Glomerular endothelial cell (primary cell): ENCODE measurements around the gene PTPN20. TPM values are rescaled to one million over a fixed set of nuclear protein-coding genes. Genes with fewer than 3 reads are reported as not detected.

Experiments
- DNase-seq: peaks from one replicate; pipeline ENCODE4 v3.0.0-alpha.2; 2011; ENCODE audit warnings: low read depth, low spot score; ENCODE audit errors: extremely low read depth
- total RNA-seq: library from RNA; depleted of rRNA; stranded (reverse); fragments of >200 nt; gene quantifications from 2 replicates; pipeline ENCODE4 v1.2.3, GENCODE V29; 2015

Gene PTPN20
- total RNA-seq, 1 donor from 2014 or later, result 0.12 TPM

DNA sequence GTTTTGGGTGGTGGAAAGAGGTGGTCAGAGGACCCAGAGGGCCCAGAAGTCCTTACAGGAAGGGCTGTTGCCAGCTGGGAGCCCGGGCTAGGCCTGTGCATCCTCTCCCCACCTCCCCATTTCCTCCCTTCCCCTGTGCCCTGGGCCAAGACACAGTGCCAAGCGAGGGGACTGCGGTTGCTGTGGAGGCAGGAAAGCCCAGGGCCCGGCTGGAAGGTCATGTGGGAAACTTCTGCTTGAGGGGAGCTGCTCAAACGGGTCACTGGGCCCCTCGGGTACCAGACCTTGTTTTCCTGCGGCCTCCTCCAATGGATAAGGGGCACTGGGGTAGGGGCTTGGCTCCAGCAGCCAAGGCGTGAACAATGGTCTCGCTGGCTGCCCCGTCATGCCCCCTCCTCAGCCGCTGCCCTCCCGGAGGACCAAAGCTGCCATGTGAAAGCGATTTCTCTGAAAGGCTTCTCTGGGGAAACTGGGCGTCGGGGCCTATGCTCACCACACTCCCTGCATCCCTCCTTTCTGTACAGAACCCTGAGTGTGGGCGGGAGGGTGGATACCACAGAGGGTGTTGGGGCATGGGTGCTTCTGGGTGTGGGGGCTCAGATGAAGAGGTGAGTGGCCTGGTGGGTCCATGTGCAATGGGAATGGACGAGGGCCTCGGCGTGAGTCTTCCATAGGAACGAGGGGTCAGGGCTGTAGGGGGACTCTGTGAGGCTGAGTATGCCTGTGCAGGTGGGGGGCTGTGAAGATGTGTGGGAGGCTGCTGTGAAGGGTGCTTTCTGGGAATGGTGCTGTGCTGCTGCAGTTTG, 135.3 kb downstream of the PTPN20 start:
- no peak for DNase-seq

DNA sequence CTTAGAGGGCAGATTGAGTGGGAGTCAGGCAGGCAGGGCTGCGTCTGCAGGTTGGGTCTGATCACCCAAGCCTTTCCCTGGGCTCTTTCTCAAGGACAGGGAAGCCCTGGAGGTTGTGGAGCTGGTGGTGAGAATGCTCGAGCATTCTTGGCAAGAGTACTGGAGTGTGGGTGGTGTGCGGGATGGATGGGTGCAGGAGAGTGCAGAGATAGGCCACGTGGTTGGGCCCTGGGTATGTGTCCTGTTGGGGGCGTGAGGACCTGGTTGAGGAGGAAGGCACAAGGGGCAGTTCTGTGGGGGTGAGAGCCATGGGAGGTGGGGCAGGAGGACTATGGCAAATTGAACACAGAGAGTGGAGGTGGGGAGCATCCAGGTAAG, 135.9 kb downstream of the PTPN20 start:
- DNase-seq, result no peak

DNA sequence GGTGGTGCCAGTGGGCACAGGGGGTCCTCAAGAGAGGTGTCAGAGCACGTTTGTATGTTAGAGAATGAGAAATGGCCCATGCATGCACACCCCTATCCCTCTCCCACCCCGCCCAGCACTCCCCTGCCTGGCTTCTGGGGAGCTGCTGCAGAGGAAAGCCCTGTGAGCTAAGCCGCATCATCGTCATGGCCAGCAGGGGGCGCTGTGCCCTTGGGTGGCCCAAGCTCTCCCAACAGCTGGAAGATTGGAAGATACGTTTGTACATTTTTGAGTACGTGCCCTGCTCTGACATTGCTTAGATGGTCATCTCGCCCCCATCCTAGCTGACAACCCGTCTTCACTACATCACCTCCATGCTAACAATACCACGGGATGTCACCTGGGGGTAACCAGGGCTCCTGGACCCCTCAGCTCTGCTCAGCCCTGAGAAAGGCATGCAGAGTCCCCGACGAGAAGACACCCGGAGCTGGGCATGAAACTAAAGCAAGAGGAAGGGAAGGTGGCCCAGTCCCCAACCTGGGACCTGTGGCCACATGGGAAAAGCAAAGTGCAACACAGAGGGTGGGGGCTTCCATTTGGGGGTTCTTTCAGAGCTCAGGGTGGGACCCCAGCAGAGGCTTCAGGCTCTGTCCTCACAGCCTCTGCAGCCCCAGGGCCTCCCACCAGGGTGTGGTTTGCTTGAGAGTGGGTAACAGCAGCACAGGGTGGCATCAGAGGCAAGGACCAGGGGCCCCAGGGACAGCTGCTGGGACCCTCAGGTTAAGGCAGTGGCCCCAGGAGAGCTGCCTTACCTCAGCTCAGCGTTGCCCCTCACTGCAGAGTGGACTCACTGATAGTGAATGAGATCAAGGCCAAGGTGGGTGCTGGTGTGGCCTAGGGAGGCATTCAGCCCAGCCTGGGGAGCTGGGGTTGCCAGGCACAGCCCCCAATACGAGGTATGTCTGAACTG, 136.6 kb downstream of the PTPN20 start:
- DNase-seq, result no peak

DNA sequence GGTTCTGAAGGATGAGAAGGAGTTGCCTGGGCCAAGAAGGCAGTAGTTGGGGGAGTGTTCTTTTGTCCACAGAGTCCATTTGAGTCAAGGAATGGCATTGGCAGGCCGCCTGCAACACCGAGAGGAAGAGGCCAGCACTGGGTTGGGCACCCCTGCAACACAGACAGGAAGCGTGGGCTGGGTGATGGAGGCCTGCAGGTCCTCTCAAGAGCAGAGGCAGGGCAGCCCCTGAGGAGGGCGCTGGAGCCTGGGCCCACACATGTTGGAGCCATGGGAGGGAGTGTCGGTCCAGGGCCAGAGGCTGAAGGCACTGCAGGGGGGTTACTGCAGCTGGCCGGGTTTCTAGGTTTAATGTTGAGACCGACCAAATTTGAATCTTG, 137.3 kb downstream of the PTPN20 start:
- DNase-seq, result no peak

DNA sequence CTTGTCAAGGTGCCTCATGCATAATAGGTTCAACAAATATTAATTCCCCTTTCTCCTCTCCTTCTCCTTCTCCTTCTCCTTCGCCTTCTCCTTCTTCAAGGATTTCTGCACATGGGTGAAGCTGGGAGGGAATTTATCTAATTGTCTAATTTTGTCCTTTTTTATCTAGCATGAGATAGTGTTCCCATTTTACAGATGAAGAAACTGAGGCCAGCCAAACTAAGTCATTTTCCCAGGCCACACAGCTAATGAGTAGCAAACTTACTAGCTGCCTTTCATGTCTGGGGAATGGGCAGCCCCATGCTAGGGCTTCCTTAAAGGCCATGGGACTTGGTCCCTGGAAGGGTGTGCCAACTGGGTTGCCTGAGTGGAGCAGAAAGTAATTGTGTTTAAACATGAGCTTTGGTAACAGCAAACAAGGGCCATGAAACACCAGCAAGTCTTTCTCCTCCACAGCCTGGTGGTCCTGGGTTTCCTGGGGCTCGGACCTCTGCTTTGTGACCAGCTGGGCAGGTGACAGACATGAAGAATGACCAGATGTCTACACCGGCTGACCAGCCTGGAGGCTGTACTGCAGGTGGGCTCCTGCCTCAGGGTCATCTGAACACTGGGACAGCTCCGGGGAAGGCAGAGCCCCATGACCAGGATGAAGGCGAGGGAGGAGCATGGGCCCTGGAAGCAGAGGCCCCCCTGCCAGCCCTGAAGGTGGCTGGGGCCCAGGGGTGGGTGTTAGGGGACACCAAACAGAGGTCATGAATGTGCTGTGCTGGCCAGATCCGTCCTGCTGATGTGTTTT, 138.0 kb downstream of the PTPN20 start:
- DNase-seq, result no peak

DNA sequence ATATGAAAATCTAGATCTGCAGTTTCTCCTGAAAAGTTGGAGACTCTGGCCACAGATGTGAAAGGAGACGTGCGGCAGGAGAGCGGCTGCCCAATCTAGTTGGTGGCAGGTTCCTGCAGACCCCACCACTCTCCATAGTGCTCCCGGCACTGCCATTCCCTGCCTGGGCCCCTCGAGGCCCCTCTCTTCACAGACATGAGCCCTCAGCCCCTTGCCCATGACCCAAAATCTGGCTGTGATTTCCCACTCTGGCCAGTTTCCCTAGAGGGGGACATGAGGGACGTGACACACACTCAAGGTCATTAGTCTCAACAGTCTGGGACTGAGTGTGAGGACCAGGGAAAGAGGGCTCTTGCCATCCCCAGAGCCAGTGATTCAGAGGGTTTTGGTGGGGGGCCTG, 138.7 kb downstream of the PTPN20 start:
- no peak for DNase-seq

DNA sequence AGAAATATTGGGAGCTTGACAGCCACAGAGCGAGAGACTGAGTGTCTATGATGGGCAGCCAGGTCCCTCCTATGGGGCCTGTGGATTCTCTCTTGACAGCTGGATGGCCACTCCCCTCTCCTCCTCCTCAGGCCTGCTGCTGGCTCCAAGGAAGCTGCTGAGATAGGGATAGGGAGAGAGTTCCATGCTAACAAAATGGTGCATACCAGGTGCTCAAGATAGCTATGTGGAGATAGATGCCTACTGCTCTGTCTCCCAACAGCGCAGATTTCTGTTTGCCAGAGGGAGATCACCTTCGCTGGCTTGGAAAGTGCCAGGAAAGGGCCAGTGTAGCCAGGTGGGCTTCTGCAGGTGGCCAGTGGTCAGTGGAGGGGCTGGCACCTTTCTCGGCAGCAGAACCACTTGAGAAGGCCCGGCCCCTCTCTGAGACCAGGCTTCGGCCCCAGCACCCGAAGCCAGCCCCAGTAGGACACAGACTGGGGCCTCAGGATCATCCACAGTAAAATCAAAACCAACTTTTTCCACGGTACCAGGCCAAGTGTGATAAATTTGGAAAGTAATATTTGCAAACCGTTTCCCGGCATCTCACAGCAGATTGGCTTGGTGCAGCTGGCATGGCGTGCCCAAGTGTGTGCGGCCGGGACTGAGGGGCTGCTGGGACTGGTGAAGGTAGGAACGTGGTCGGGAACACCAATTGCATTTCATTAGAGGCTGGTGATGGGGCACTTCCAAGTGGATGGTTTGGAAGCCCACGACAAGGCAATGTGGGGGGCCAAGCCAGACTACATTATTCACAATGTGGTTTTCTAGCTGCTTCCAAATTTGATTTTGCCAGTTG, 139.6 kb downstream of the PTPN20 start:
- DNase-seq, result no peak

DNA sequence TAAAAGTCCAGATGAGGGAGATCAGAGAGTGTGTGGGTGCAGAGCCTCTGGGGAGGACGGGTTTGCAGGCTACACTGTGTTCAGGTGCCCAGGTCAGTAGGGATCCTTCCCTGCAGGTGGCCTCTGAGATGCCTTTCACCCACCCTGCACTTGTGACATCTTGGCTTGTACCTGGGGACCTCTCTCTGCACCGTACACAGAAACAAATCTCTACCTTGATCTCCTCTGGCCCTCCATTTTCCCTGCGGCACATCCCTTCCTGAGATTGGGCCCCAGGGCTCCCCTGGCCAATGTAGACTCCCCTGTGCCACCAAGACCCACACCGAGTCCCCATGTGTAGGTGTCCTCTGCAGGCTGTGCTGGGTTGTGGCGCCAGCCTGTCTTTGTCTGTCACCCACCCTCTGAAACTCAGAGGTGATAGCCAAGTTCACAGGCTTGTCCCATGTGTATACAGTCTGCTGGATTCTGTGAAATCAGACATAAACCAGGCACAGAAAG, 140.6 kb downstream of the PTPN20 start:
- DNase-seq, result no peak
